SK-N-SH (cell line): ENCODE data around the gene C11orf68. TPM values are rescaled to one million over a fixed set of nuclear protein-coding genes. Genes with fewer than 3 reads are reported as not detected.

Experiments
- CTCF ChIA-PET: fragments of 300-600, 350-600 bp; formaldehyde crosslinking; extraction: SDS; loops from one replicate; lab custom pipeline; 2021; lab: Yijun Ruan, JAX
- POLR2A ChIA-PET: fragments of 350-600 bp; sonication (Branson Sonifier 250); formaldehyde crosslinking; extraction: SDS; loops from one replicate; lab custom pipeline; 2020; ENCODE audit warnings: antibody characterized with exemption, inconsistent platforms; lab: Yijun Ruan, JAX
- DNase-seq: peaks from one replicate; pipeline ENCODE4 v3.0.0; 2012
- H2AFZ ChIP-seq: fragments of 200-600 bp; sonication (generic); 2 replicates; pipeline ENCODE4 v1.8.1; 2016; ENCODE audit warnings: antibody characterized with exemption, mild to moderate bottlenecking, low read depth
- H3F3A ChIP-seq: fragments of 200-600 bp; sonication (generic); replicated peaks from 2 replicates; pipeline ENCODE3; 2016; ENCODE audit warnings: antibody characterized with exemption, mild to moderate bottlenecking; ENCODE audit not compliant: insufficient read depth
- H3K27ac ChIP-seq, 2 experiments: fragments of 200-500 bp in 1 of 2; fragments of 200-600 bp in 1 of 2; sonication (Bioruptor generic) in 1 of 2; sonication (generic), shearing (Covaris generic) in 1 of 2; 2 replicates each; pipeline versions ENCODE4 v1.5.1 to v1.6.1; 2014 to 2016; ENCODE audit warnings: low read depth in 2 of 2, inconsistent platforms in 1 of 2, low read length in 1 of 2, mild to moderate bottlenecking in 1 of 2, mixed read lengths in 1 of 2
- H3K27me3 ChIP-seq: fragments of 200-600 bp; sonication (generic), shearing (Covaris generic); 2 replicates; pipeline ENCODE4 v1.6.1; 2016; ENCODE audit warnings: mixed run types; ENCODE audit not compliant: insufficient read depth
- H3K36me3 ChIP-seq, 2 experiments: fragments of 200-500 bp in 1 of 2; fragments of 200-600 bp in 1 of 2; sonication (Bioruptor generic) in 1 of 2; sonication (generic) in 1 of 2; replicated peaks in 1 of 2; 2 replicates each; pipeline versions ENCODE3 to v1.5.1; 2014 to 2016; ENCODE audit warnings: low read length in 1 of 2, mild to moderate bottlenecking in 1 of 2; ENCODE audit not compliant: insufficient read depth in 2 of 2, control insufficient read depth in 1 of 2
- H3K4me1 ChIP-seq, 2 experiments: fragments of 200-500 bp in 1 of 2; fragments of 200-600 bp in 1 of 2; sonication (Bioruptor generic) in 1 of 2; sonication (generic), shearing (Covaris generic) in 1 of 2; 2 replicates each; pipeline versions ENCODE4 v1.5.1 to v1.6.1; 2014 to 2016; ENCODE audit warnings: low read depth in 1 of 2, low read length in 1 of 2, mixed run types in 1 of 2; ENCODE audit not compliant: insufficient read depth in 2 of 2, control insufficient read depth in 1 of 2
- H3K4me2 ChIP-seq: fragments of 200-600 bp; sonication (generic), shearing (Covaris generic); 2 replicates; pipeline ENCODE4 v1.6.1; 2017; ENCODE audit warnings: mixed run types
- H3K4me3 ChIP-seq, 2 experiments: fragments of 200-500 bp in 1 of 2; fragments of 200-600 bp in 1 of 2; sonication (Bioruptor generic) in 1 of 2; sonication (generic), shearing (Covaris generic) in 1 of 2; 2 replicates each; pipeline versions ENCODE4 v1.5.1 to v1.8.1; 2014 to 2016; ENCODE audit warnings: low read depth in 2 of 2, inconsistent platforms in 1 of 2, low read length in 1 of 2, mild to moderate bottlenecking in 1 of 2, mixed read lengths in 1 of 2, moderate library complexity in 1 of 2
- H3K79me2 ChIP-seq: fragments of 200-600 bp; sonication (generic); 2 replicates; pipeline ENCODE4 v1.8.1; 2017; ENCODE audit warnings: mild to moderate bottlenecking; ENCODE audit not compliant: insufficient read depth
- H3K9ac ChIP-seq: fragments of 200-600 bp; sonication (generic); 2 replicates; pipeline ENCODE4 v1.6.1; 2017; ENCODE audit warnings: mixed run types
- H3K9me2 ChIP-seq: fragments of 200-600 bp; sonication (generic); 2 replicates; pipeline ENCODE4 v1.6.1; 2017; ENCODE audit warnings: mixed run types
- H3K9me3 ChIP-seq: fragments of 200-600 bp; sonication (generic); 2 replicates; pipeline ENCODE4 v1.6.1; 2017; ENCODE audit warnings: mixed run types, mild to moderate bottlenecking, moderate library complexity
- H4K20me1 ChIP-seq: fragments of 200-600 bp; sonication (generic); 2 replicates; pipeline ENCODE4 v1.6.1; 2017; ENCODE audit warnings: mild to moderate bottlenecking, mixed run types; ENCODE audit not compliant: insufficient read depth
- ELF1 ChIP-seq: IDR thresholded peaks from 2 replicates; pipeline ENCODE4 v1.4.0; 2012
- GABPA ChIP-seq: IDR thresholded peaks from 2 replicates; pipeline ENCODE4 v1.4.0; 2012; ENCODE audit warnings: low read depth, mild to moderate bottlenecking
- GATA2 ChIP-seq: sonication (generic); formaldehyde crosslinking; IDR thresholded peaks from 2 replicates; pipeline ENCODE4 v1.5.0; 2020; ENCODE audit warnings: mild to moderate bottlenecking, missing genetic modification reagents
- IRF3 ChIP-seq: fragments of 150-350 bp; IDR thresholded peaks from 2 replicates; pipeline ENCODE4 v1.6.1; 2016; ENCODE audit warnings: mild to moderate bottlenecking, low read depth, low read length
- MEF2A ChIP-seq: IDR thresholded peaks from 2 replicates; pipeline ENCODE4 v1.4.0; 2012; ENCODE audit warnings: low read depth, borderline replicate concordance
- MXI1 ChIP-seq: IDR thresholded peaks from 2 replicates; pipeline ENCODE4 v1.6.1; 2012; ENCODE audit warnings: mild to moderate bottlenecking, low read depth, low read length, improper control_type of control experiment
- NRF1 ChIP-seq: IDR thresholded peaks from 2 replicates; pipeline ENCODE4 v1.6.1; 2012; ENCODE audit warnings: low read depth, mild to moderate bottlenecking, low read length
- PBX3 ChIP-seq: IDR thresholded peaks from 2 replicates; pipeline ENCODE4; 2012
- REST ChIP-seq: IDR thresholded peaks from 2 replicates; pipeline ENCODE4 v1.6.1; 2012; ENCODE audit warnings: mild to moderate bottlenecking, low read depth, low read length, moderate library complexity
- TAF1 ChIP-seq: IDR thresholded peaks from 2 replicates; pipeline ENCODE4 v1.6.1; 2012; ENCODE audit warnings: low read depth, mild to moderate bottlenecking, low read length, moderate library complexity, borderline replicate concordance
- USF2 ChIP-seq: fragments of 150-350 bp; IDR thresholded peaks from 2 replicates; pipeline ENCODE4 v1.6.1; 2017; ENCODE audit warnings: antibody characterized with exemption, low read length, low read depth, borderline replicate concordance
- YY1 ChIP-seq: IDR thresholded peaks from 2 replicates; pipeline ENCODE4 v1.4.0; 2012; ENCODE audit warnings: low read depth, mild to moderate bottlenecking
- ZBTB33 ChIP-seq: IDR thresholded peaks from 2 replicates; pipeline ENCODE4 v1.4.0; 2012; ENCODE audit warnings: low read depth, borderline replicate concordance
- WGBS: methylation state at CpG from one replicate; pipeline ENCODE4 v1.1.6; 2017; ENCODE audit warnings: low lambda C conversion rate; 5-methylcytosine and 5-hydroxymethylcytosine counted together
- polyA plus RNA-seq, 3 experiments: library from polyadenylated mRNA; depleted of rRNA; stranded (reverse); fragments of >200 nt; gene quantifications; 2 replicates each; pipeline ENCODE4 v1.2.3, GENCODE V29; 2012

Gene C11orf68
- polyA plus RNA-seq, 1 of the 3 experiments (the other 2 are of a cell fraction) = 65.3 TPM

- TF ChIP-seq REST (no peak), MEF2A (no peak), IRF3 (no peak), GATA2 (CRISPR knock-in tag) (no peak), ZBTB33 (no peak), ELF1 (no peak), GABPA (peak; percentile 64)
Measured at GRCh38 chr11:65873318-65874156, 45.3 kb downstream of the C11orf68 start (continued).

- peak; percentile 79 for DNase-seq
- no peak for TF ChIP-seq YY1
- TF ChIP-seq MXI1 = no peak
- TF ChIP-seq IRF3 = no peak
- peak; percentile 20; the same call in 1 of the 2 replicates for TF ChIP-seq TAF1
- TF ChIP-seq USF2 = no peak
- no peak for TF ChIP-seq NRF1
- TF ChIP-seq PBX3 = no peak
- 10% methylated on average over 7 of the region's 69 CpGs for WGBS
- H3K9me3 ChIP-seq = no peaks in the 10 kb centered on the region
- peak within 1 kb of the TSS; percentile 54 to 73 for H3K4me3 ChIP-seq
- ChIA-PET CTCF (interaction anchor here (1.2 to 18.4 kb wide), 6 partner anchors 12 to 161 kb away, joined by 3 to 374 read pairs (median 7); partner anchors contain the start of genes CCDC85B, CTSW, FIBP and KAT5), POLR2A (interaction anchor here (2.2 to 4.8 kb wide), 3 partner anchors 10 to 18 kb away, joined by 11 to 59 read pairs (median 11); partner anchors contain the start of genes CCDC85B, CFL1 and MUS81)
- H4K20me1 ChIP-seq = no peaks in the 10 kb centered on the region
- peaks cover 23 to 31% of the 10 kb centered on the region in 2 experiments for H3K36me3 ChIP-seq
- H3K4me1 ChIP-seq = peaks cover 19 to 26% of the 10 kb centered on the region in 2 experiments; a peak in 3 of 4 replicates
- H2AFZ ChIP-seq = peak within 1 kb of the TSS; percentile 77; the same call in 1 of the 2 replicates
- H3K4me2 ChIP-seq = peak within 1 kb of the TSS; percentile 97
- peaks cover 30% of the 10 kb centered on the region for H3F3A ChIP-seq
- H3K9me2 ChIP-seq = no peaks in the 10 kb centered on the region
- H3K27ac ChIP-seq = peak within 1 kb of the TSS; percentile 77 to 93
- H3K79me2 ChIP-seq = peaks cover 29% of the 10 kb centered on the region
- H3K27me3 ChIP-seq = no peaks in the 10 kb centered on the region
- peak within 1 kb of the TSS; percentile 70 for H3K9ac ChIP-seq
Measured at GRCh38 chr11:65872586-65873317, 46.1 kb downstream of the C11orf68 start, which contains the start of gene EFEMP2. Gene EFEMP2 (minus strand): TSS chr11:65872800. CDS start chr11:65872354, 446 bp downstream.
